Thymus (tissue), 11 donors: ENCODE measurements around the gene BCAT1. TPM values are rescaled to one million over a fixed set of nuclear protein-coding genes. Genes with fewer than 3 reads are reported as not detected.

Source experiments
- DNase-seq, 9 donors: peaks; one replicate each; pipeline ENCODE4 v3.0.0-alpha.2; 2013; ENCODE audit warnings: low spot score in 9 of 9, low read depth in 6 of 9, missing footprints in 1 of 9
- H3K27ac ChIP-seq, 2 donors: one replicate each; pipeline ENCODE4 v1.5.1; 2013; ENCODE audit warnings: control low read depth in 1 of 2, low read depth in 1 of 2, low read length in 1 of 2, mild to moderate bottlenecking in 1 of 2, moderate library complexity in 1 of 2
- H3K27me3 ChIP-seq, 2 donors: one replicate each; pipeline ENCODE4 v1.5.1; 2013; ENCODE audit warnings: low read length in 1 of 2; ENCODE audit not compliant: control insufficient read depth in 2 of 2, insufficient read depth in 1 of 2
- H3K36me3 ChIP-seq, 2 donors: one replicate each; pipeline ENCODE4 v1.5.1; 2013; ENCODE audit warnings: low read length in 1 of 2, mild to moderate bottlenecking in 1 of 2, moderate library complexity in 1 of 2; ENCODE audit not compliant: control insufficient read depth in 2 of 2, insufficient read depth in 2 of 2
- H3K4me1 ChIP-seq, 2 donors: one replicate each; pipeline ENCODE4 v1.5.1; 2013; ENCODE audit warnings: low read length in 2 of 2; ENCODE audit not compliant: control insufficient read depth in 2 of 2, insufficient read depth in 2 of 2
- H3K4me3 ChIP-seq, 2 donors: one replicate each; pipeline ENCODE4 v1.5.1; 2013; ENCODE audit warnings: low read length in 2 of 2, control low read depth in 1 of 2, mild to moderate bottlenecking in 1 of 2
- H3K9me3 ChIP-seq, 2 donors: one replicate each; pipeline ENCODE4 v1.5.1; 2013; ENCODE audit warnings: low read length in 1 of 2, mild to moderate bottlenecking in 1 of 2; ENCODE audit not compliant: control insufficient read depth in 2 of 2, insufficient read depth in 1 of 2
- WGBS: extraction: QIAGEN DNeasy Blood & Tissue Kit; methylation state at CpG from one replicate; pipeline ENCODE4 v1.1.7; 2013; 5-methylcytosine and 5-hydroxymethylcytosine counted together
- polyA plus RNA-seq: library from polyadenylated mRNA; stranded (reverse); fragments of 200-250 nt; gene quantifications from one replicate; pipeline ENCODE4 v1.2.3, GENCODE V29; 2013
- total RNA-seq: library from RNA; stranded (reverse); fragments of 120-200 nt; gene quantifications from one replicate; pipeline ENCODE4 v1.2.4, GENCODE V29; 2013
- donor health status: healthy.

Gene BCAT1
- total and polyA plus RNA-seq, 2 donors = 6.0 to 18.5 TPM

DNA sequence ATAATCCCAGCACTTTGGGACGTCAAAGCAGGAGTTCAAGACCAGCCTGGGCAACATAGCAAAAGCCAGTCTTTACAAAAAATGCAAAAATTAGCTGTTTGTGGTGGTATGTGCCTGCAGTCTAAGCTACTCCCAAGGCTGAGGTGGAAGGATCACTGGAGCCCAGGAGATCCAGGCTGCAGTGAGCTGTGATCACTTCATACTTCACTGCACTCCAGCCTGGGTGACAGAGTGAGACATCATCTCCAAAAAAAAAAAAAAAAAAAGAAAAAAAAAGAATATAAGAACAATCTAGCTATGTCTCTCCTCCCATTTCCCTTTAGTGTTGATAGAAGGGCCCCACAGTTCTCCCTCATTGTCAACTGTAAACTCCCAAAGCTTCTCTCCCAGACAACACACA lies 3.5 kb upstream of the BCAT1 start:
- DNase-seq = no peak
- peaks cover 5 to 8% of the 10 kb centered on the region in 2 donors for H3K4me1 ChIP-seq
- no peaks in the 10 kb centered on the region for H3K9me3 ChIP-seq
- H3K27ac ChIP-seq = no peak overlapping the region
- 93% methylated on average over 1 of the region's 1 CpG for WGBS
- no peaks in the 10 kb centered on the region for H3K36me3 ChIP-seq
- no peak overlapping the region for H3K4me3 ChIP-seq
- peaks cover 0 to 7% of the 10 kb centered on the region in 2 donors for H3K27me3 ChIP-seq

DNA sequence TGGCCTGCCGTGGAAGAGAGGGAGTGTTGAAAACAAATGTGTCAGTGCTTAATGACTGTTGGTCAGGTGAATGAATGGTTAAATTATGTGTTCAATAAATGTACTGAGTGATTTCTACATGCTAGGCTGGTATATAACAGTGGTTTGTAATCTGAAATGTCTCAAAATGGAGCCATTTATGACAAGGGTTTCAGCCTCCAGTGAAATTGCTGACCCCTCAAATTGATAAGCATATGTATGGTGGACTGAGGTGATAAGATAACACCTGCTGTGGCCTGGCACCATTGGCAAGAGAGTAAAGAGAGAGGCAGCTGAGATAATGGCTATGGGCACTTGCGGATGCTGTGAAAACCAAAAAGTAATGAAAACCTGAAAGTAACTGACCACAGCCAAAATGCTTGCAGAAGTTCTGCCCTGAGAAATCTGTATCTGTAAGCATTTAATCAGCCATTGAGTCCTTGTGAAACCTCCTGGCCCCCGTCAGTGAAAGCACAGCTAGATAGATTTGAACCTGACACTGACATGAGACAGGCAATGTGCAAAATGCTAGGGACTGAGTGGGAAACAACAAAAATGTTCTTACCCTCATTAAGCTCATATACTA lies 1.4 kb upstream of the BCAT1 start:
- Histone ChIP-seq H3K4me3 (no peak overlapping the region), H3K36me3 (no peaks in the 10 kb centered on the region), H3K27me3 (peaks cover 0 to 7% of the 10 kb centered on the region in 2 donors), H3K4me1 (peaks cover 5 to 22% of the 10 kb centered on the region in 2 donors), H3K27ac (no peak overlapping the region), H3K9me3 (no peaks in the 10 kb centered on the region)
- DNase-seq = no peak
- 97% methylated on average over 3 of the region's 3 CpGs for WGBS

DNA sequence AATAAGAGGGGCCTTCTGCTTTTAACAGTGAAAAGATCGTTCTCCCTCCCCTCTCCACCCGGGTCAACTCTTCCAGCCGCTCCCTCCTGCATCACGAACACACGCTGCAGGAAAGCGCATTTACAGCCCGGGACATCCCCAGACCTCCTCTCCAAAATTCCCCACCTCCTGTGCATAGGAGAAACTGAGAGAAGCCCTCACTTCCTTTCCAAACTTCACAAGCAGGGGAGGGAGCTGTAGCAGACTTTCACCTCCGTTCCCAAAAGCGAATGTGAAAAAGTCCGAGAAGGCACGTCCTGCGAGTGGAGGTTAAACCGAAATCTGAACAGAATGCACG lies 513 bp downstream of the BCAT1 start:
- under 1% methylated on average over 14 of the region's 14 CpGs for WGBS
- DNase-seq = peak in 5 of 9 donors; percentile 28 to 72 (median 42)
- Histone ChIP-seq H3K9me3 (no peaks in the 10 kb centered on the region), H3K4me3 (peak overlapping the region; percentile 58 to 78), H3K36me3 (no peaks in the 10 kb centered on the region), H3K27me3 (peaks cover 0 to 7% of the 10 kb centered on the region in 2 donors), H3K27ac (peak overlapping the region in 1 of 2 donors; percentile 66), H3K4me1 (peaks cover 5 to 22% of the 10 kb centered on the region in 2 donors)

DNA sequence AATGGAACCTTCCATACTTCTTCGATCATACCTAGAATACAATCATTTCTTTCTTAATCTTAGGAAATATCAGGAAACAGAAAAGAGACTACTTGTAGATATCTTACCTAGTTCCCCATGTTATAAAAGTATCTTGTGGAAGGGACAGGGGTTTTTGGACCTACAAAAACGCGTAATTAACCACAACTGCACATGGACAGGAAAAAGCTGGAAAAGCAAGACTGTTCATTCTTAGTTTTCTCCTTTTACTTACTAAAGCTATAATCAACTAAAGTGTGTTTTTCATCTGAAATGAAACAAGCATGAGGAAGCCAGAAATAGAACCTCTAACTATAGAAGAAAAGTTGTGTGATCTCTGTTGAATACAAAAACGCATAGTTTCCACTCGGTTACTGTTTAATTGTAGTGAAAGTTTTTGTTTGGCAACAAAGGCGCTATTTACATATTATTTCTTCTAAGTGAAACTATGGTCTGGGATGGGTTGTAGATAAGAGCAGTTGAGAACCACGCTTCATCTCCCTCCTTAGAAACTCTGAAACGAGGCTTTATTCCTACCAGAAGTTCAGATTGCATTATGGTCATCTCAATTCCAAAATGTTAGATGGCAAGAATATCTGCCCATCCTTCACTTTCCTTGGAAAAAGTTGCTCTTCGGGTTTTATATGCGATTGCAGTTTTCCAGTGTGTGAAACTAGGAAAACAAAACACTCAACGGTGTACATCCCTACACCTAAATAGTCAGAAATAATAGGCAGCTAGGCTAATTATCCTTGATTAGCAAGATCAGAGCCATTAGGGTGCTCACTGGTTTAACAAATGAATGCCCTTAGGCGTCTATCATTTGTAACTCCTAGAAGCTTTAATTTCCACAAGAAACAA lies 1.1 kb downstream of the BCAT1 start:
- Histone ChIP-seq H3K27ac (peak overlapping the region in 1 of 2 donors; percentile 66), H3K4me1 (peaks cover 5 to 22% of the 10 kb centered on the region in 2 donors), H3K4me3 (peak overlapping the region; percentile 58 to 78), H3K36me3 (no peaks in the 10 kb centered on the region), H3K27me3 (peaks cover 0 to 7% of the 10 kb centered on the region in 2 donors), H3K9me3 (no peaks in the 10 kb centered on the region)
- peak in 2 of 9 donors; percentile 30 to 47 for DNase-seq
- 5% methylated on average over 12 of the region's 12 CpGs for WGBS

DNA sequence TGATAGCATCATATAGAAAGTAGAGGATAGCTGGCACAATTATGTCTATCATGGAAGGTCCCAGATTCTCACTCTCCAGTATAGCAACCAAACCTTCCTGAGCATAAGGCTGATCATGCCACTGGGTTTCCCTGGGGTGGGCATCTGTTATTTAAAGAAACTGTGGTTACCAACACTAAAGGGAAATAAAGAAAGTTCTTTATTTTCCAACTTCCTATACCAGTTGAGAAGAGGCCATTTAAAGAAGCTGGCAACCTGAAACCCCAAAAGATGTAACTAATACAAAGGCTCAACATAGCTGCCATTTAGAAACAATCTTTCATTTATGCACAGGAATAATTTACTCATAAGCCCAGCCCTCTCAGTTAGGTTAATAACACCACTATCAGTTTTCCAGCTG lies 3.1 kb downstream of the BCAT1 start:
- DNase-seq = no peak
- Histone ChIP-seq H3K27me3 (peaks cover 0 to 7% of the 10 kb centered on the region in 2 donors), H3K4me3 (no peak overlapping the region), H3K27ac (peak overlapping the region in 1 of 2 donors; percentile 33), H3K9me3 (no peaks in the 10 kb centered on the region), H3K4me1 (peaks cover 5 to 24% of the 10 kb centered on the region in 2 donors), H3K36me3 (no peaks in the 10 kb centered on the region)

DNA sequence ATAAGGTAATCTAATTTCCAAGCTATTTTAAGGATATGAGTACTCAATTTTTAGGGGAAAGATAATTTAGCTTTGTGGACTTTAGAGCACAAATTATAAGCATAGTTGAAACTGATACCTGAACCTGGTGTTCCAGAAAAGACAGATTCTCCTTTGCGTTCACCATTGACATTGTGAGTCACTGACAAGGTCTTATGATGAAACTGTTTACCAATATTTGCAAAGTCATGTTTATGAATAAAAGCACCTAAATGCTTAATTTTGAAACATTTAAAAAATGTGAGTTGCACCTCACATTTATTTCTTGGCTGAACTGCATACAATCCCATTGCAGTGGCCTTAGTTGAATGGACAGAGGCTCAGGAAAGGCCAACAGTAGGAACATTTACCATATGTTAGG lies 3.9 kb downstream of the BCAT1 start:
- H3K4me3 ChIP-seq = no peak overlapping the region
- no peaks in the 10 kb centered on the region for H3K9me3 ChIP-seq
- no peaks in the 10 kb centered on the region for H3K36me3 ChIP-seq
- no peak for DNase-seq
- no peak overlapping the region for H3K27ac ChIP-seq
- 100% methylated on average over 1 of the region's 1 CpG for whole genome bisulfite sequencing
- peaks cover 0 to 7% of the 10 kb centered on the region in 2 donors for H3K27me3 ChIP-seq
- peaks cover 5 to 24% of the 10 kb centered on the region in 2 donors for H3K4me1 ChIP-seq

DNA sequence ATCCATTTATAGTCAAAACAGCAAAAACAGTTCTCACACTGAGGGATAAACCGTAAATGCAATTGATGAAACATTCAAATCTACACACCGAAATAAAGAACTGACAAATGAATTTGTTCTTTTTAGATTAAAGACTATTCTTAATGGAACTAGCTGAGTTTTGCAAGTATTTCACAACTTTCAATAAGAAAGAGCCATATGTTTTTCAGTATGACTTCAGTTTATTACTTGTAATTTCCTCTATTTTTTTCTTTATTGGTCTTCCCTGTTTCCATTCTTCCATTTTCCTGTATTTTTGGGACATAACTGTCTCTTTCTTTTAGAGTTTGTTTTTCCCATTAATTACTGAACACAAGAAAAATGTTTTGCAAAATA lies 4.3 kb downstream of the BCAT1 start:
- DNase-seq = no peak
- 95% methylated on average over 2 of the region's 2 CpGs for WGBS
- Histone ChIP-seq H3K36me3 (no peaks in the 10 kb centered on the region), H3K4me3 (no peak overlapping the region), H3K4me1 (peaks cover 5 to 23% of the 10 kb centered on the region in 2 donors), H3K9me3 (no peaks in the 10 kb centered on the region), H3K27ac (no peak overlapping the region), H3K27me3 (peaks cover 0 to 7% of the 10 kb centered on the region in 2 donors)

DNA sequence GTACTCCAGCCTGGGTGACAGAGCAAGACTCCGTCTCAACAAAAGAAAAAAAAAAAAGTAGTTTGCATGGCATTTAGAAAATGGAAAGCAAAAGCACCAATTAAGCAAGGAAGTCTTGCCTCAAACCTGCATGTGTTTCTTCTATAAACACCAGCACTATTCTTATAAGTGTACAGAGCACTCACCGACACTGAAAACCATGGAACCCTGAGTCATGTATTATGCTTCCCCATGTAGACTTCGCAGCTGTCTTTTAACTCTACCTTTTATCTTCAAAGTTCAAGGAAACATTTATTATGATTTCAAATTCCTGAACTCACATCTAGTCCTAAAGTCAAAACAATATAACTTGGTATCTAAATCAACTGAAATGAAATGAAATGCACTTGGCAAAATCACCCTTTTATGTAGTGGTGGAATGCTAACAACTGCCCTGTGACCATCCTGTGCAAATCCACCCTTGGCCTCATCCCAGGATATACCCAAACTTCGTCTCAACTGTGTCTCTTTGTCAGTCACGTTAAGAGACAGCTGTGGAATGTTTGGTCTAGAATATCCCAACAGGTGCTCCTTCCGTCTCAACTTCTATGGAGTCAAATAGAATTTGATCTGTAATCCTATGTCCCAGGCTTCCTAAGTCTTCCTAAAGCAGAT lies 4.8 kb downstream of the BCAT1 start:
- no peak overlapping the region for H3K4me3 ChIP-seq

DNA sequence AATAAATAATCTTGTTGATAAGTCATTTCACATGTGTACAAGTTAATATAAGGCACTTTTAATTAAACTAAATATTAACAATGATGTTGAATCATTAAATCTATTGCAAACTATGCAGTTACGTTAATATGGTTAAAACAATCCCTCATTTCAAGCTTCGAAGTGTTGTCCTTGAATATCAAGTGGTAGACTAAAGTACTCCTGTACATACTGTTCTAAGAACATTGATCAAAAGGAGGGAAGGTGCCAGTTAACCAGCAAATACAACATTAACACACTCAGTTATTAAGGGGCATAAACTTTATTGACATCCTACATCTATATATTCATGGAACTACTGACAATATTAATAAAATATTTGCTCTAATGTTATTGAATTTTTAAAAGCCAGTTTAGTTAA lies 8.7 kb downstream of the BCAT1 start:
- Histone ChIP-seq H3K27ac (no peak overlapping the region), H3K27me3 (no peaks in the 10 kb centered on the region)

More for the DNA sequence above, 4.8 kb downstream of the BCAT1 start:
- no peak for DNase-seq
- Histone ChIP-seq H3K4me1 (peaks cover 5 to 19% of the 10 kb centered on the region in 2 donors), H3K27me3 (peaks cover 0 to 6% of the 10 kb centered on the region in 2 donors), H3K9me3 (no peaks in the 10 kb centered on the region), H3K36me3 (no peaks in the 10 kb centered on the region), H3K27ac (no peak overlapping the region)
- 83% methylated on average over 6 of the region's 6 CpGs for WGBS

More for the DNA sequence above, 8.7 kb downstream of the BCAT1 start:
- H3K4me1 ChIP-seq = peaks cover 0 to 2% of the 10 kb centered on the region in 2 donors
- DNase-seq = no peak
- H3K36me3 ChIP-seq = no peaks in the 10 kb centered on the region
- WGBS = 97% methylated on average over 2 of the region's 2 CpGs
- H3K9me3 ChIP-seq = no peaks in the 10 kb centered on the region
- H3K4me3 ChIP-seq = no peak overlapping the region
